ENCODE results near the gene LRRN2. TPM values are rescaled to one million over a fixed set of nuclear protein-coding genes. Genes with fewer than 3 reads are reported as not detected.

LRRN2 gene
- total and polyA plus RNA-seq, 2 experiments from 2014 or later = 0.74 to 2.6 TPM

DNA sequence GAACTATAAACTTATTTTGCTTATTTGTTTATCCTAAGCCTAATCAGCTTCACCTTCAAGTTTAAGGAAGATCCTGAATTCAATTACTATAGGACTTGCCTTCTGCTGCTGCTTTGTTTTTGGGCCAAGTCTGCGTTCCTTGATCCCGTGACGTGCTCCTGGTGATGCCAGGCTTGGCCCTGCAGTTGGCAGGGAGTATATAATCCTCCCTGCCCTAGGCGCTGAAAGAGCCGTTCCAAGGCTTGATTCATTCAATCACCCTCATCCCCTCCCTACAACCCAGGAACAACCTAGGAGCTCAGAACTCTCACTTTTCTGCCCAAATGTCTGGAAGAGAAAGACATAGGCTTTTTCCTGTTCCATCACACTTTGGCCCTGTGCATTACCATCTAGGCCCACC, 12.4 kb upstream of the LRRN2 start (continued):
- TF ChIP-seq, protein P1, sequence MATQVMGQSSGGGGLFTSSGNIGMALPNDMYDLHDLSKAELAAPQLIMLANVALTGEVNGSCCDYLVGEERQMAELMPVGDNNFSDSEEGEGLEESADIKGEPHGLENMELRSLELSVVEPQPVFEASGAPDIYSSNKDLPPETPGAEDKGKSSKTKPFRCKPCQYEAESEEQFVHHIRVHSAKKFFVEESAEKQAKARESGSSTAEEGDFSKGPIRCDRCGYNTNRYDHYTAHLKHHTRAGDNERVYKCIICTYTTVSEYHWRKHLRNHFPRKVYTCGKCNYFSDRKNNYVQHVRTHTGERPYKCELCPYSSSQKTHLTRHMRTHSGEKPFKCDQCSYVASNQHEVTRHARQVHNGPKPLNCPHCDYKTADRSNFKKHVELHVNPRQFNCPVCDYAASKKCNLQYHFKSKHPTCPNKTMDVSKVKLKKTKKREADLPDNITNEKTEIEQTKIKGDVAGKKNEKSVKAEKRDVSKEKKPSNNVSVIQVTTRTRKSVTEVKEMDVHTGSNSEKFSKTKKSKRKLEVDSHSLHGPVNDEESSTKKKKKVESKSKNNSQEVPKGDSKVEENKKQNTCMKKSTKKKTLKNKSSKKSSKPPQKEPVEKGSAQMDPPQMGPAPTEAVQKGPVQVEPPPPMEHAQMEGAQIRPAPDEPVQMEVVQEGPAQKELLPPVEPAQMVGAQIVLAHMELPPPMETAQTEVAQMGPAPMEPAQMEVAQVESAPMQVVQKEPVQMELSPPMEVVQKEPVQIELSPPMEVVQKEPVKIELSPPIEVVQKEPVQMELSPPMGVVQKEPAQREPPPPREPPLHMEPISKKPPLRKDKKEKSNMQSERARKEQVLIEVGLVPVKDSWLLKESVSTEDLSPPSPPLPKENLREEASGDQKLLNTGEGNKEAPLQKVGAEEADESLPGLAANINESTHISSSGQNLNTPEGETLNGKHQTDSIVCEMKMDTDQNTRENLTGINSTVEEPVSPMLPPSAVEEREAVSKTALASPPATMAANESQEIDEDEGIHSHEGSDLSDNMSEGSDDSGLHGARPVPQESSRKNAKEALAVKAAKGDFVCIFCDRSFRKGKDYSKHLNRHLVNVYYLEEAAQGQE (IDR thresholded peaks at IDR 0.05; ENCODE audit: unreplicated experiment) = no peak
- TF ChIP-seq JUNB (IDR thresholded peaks at IDR 0.05; ENCODE audit: unreplicated experiment) (no peak), STAT1 (IDR thresholded peaks at IDR 0.05; ENCODE audit: unreplicated experiment) (no peak), ZNF331 (CRISPR knock-in tag; IDR thresholded peaks at IDR 0.05; ENCODE audit: low read depth) (no peak), EZH2 (IDR thresholded peaks at IDR 0.05; ENCODE audit: low read depth, unreplicated experiment) (no peak)
- TF ChIP-seq, protein P2, sequence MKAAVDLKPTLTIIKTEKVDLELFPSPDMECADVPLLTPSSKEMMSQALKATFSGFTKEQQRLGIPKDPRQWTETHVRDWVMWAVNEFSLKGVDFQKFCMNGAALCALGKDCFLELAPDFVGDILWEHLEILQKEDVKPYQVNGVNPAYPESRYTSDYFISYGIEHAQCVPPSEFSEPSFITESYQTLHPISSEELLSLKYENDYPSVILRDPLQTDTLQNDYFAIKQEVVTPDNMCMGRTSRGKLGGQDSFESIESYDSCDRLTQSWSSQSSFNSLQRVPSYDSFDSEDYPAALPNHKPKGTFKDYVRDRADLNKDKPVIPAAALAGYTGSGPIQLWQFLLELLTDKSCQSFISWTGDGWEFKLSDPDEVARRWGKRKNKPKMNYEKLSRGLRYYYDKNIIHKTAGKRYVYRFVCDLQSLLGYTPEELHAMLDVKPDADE (IDR thresholded peaks at IDR 0.05) = no peak

DNA sequence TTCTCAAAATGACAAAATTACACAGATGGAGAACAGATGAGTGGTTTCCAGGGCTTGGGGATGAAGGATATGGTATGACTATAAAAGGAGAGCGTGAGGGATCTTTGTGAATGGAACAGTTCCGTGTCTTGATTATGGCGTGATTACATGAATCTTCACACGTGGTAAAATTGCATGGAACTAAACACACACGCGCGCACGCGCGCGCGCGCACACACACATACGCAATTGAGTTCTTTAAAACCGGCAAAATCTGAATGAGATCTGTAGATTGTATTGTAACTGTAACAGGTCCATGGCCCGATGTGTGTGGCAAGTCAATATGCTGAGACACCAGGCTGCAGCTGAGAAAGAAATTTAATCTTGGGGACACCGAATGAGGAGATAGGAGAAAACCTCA, 11.1 kb upstream of the LRRN2 start:
- H3K36me3 Mint-ChIP-seq (ENCODE audit: low read depth) = no peaks in the 10 kb centered on the region
- Histone ChIP-seq H3K9me2 (ENCODE audit: insufficient read depth) (0 out of 2 replicates have a peak, but pooled peaks cover under 1% of the 10 kb centered on the region), H3K79me2 (replicated peaks; ENCODE audit: insufficient read depth) (no peaks in the 10 kb centered on the region), H3K4me2 (no peak overlapping the region), H2AFZ (no peak overlapping the region), H4K20me1 (replicated peaks; ENCODE audit: insufficient read depth) (no peaks in the 10 kb centered on the region; the same call in 1 of the 2 replicates), H3K4me1 (ENCODE audit: insufficient read depth) (peaks cover 23% of the 10 kb centered on the region; the same call in 1 of the 2 replicates), H3K27me3 (ENCODE audit: insufficient read depth) (no peaks in the 10 kb centered on the region), H3K4me3 (no peak overlapping the region), H3F3A (replicated peaks; ENCODE audit: low read depth) (peaks cover 5% of the 10 kb centered on the region; the same call in 1 of the 2 replicates), H3K36me3 (ENCODE audit: insufficient read depth) (no peaks in the 10 kb centered on the region), H3K27ac (ENCODE audit: low read depth) (no peak overlapping the region)
- H3K4me3 Mint-ChIP-seq = no peak overlapping the region
- no peaks in the 10 kb centered on the region for H3K9me3 Mint-ChIP-seq
- H3K27me3 Mint-ChIP-seq (ENCODE audit: insufficient read depth, low read depth, poor library complexity) = peaks cover 6% of the 10 kb centered on the region
- peaks cover 30% of the 10 kb centered on the region for H3K4me1 Mint-ChIP-seq
- no peak overlapping the region for H3K27ac Mint-ChIP-seq
- DNase-seq (ENCODE audit: low spot score) (no peak), ATAC-seq (no peak)
- TF ChIP-seq, protein P3, sequence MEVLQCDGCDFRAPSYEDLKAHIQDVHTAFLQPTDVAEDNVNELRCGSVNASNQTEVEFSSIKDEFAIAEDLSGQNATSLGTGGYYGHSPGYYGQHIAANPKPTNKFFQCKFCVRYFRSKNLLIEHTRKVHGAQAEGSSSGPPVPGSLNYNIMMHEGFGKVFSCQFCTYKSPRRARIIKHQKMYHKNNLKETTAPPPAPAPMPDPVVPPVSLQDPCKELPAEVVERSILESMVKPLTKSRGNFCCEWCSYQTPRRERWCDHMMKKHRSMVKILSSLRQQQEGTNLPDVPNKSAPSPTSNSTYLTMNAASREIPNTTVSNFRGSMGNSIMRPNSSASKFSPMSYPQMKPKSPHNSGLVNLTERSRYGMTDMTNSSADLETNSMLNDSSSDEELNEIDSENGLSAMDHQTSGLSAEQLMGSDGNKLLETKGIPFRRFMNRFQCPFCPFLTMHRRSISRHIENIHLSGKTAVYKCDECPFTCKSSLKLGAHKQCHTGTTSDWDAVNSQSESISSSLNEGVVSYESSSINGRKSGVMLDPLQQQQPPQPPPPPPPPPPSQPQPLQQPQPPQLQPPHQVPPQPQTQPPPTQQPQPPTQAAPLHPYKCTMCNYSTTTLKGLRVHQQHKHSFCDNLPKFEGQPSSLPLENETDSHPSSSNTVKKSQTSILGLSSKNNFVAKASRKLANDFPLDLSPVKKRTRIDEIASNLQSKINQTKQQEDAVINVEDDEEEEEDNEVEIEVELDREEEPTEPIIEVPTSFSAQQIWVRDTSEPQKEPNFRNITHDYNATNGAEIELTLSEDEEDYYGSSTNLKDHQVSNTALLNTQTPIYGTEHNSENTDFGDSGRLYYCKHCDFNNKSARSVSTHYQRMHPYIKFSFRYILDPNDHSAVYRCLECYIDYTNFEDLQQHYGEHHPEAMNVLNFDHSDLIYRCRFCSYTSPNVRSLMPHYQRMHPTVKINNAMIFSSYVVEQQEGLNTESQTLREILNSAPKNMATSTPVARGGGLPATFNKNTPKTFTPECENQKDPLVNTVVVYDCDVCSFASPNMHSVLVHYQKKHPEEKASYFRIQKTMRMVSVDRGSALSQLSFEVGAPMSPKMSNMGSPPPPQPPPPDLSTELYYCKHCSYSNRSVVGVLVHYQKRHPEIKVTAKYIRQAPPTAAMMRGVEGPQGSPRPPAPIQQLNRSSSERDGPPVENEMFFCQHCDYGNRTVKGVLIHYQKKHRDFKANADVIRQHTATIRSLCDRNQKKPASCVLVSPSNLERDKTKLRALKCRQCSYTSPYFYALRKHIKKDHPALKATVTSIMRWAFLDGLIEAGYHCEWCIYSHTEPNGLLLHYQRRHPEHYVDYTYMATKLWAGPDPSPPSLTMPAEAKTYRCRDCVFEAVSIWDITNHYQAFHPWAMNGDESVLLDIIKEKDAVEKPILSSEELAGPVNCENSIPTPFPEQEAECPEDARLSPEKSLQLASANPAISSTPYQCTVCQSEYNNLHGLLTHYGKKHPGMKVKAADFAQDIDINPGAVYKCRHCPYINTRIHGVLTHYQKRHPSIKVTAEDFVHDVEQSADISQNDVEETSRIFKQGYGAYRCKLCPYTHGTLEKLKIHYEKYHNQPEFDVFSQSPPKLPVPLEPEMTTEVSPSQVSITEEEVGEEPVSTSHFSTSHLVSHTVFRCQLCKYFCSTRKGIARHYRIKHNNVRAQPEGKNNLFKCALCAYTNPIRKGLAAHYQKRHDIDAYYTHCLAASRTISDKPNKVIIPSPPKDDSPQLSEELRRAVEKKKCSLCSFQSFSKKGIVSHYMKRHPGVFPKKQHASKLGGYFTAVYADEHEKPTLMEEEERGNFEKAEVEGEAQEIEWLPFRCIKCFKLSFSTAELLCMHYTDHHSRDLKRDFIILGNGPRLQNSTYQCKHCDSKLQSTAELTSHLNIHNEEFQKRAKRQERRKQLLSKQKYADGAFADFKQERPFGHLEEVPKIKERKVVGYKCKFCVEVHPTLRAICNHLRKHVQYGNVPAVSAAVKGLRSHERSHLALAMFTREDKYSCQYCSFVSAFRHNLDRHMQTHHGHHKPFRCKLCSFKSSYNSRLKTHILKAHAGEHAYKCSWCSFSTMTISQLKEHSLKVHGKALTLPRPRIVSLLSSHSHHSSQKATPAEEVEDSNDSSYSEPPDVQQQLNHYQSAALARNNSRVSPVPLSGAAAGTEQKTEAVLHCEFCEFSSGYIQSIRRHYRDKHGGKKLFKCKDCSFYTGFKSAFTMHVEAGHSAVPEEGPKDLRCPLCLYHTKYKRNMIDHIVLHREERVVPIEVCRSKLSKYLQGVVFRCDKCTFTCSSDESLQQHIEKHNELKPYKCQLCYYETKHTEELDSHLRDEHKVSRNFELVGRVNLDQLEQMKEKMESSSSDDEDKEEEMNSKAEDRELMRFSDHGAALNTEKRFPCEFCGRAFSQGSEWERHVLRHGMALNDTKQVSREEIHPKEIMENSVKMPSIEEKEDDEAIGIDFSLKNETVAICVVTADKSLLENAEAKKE (CRISPR knock-in tag; IDR thresholded peaks at IDR 0.05) = no peak
- TF ChIP-seq ZNF331 (CRISPR knock-in tag; IDR thresholded peaks at IDR 0.05; ENCODE audit: low read depth) (no peak), STAT1 (IDR thresholded peaks at IDR 0.05; ENCODE audit: unreplicated experiment) (no peak), EZH2 (IDR thresholded peaks at IDR 0.05; ENCODE audit: low read depth, unreplicated experiment) (no peak), POLR2AphosphoS5 (IDR thresholded peaks at IDR 0.05; ENCODE audit: low read depth) (no peak), EZH2phosphoT487 (IDR thresholded peaks at IDR 0.05; ENCODE audit: unreplicated experiment) (no peak), NANOG (IDR thresholded peaks at IDR 0.05; ENCODE audit: borderline replicate concordance) (no peak), ZNF114 (CRISPR knock-in tag; IDR thresholded peaks at IDR 0.05) (no peak), CREB1 (CRISPR knock-in tag; IDR thresholded peaks at IDR 0.05; ENCODE audit: low read depth) (no peak)
- TF ChIP-seq, protein P4, sequence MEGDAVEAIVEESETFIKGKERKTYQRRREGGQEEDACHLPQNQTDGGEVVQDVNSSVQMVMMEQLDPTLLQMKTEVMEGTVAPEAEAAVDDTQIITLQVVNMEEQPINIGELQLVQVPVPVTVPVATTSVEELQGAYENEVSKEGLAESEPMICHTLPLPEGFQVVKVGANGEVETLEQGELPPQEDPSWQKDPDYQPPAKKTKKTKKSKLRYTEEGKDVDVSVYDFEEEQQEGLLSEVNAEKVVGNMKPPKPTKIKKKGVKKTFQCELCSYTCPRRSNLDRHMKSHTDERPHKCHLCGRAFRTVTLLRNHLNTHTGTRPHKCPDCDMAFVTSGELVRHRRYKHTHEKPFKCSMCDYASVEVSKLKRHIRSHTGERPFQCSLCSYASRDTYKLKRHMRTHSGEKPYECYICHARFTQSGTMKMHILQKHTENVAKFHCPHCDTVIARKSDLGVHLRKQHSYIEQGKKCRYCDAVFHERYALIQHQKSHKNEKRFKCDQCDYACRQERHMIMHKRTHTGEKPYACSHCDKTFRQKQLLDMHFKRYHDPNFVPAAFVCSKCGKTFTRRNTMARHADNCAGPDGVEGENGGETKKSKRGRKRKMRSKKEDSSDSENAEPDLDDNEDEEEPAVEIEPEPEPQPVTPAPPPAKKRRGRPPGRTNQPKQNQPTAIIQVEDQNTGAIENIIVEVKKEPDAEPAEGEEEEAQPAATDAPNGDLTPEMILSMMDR (conservative IDR thresholded peaks at IDR 0.05; ENCODE audit: low read depth in 2 of 2) = no peak

Measured in GM23338 (cell line).